SU-DHL-6 (cell line): Measurements from ENCODE around the gene SPATA1.

Experiments
- H2AFZ ChIP-seq: fragments of 200-600 bp; sonication (generic); 2 replicates; pipeline ENCODE4 v1.6.1; 2014; ENCODE audit warnings: low read depth, mild to moderate bottlenecking, moderate library complexity, mixed read lengths, antibody characterized with exemption, low read length; ENCODE audit not compliant: severe bottlenecking
- H3F3A ChIP-seq: fragments of 200-600 bp; shearing (Covaris generic); 2 replicates; pipeline ENCODE4 v1.6.0; 2016; ENCODE audit warnings: antibody characterized with exemption, mild to moderate bottlenecking; ENCODE audit not compliant: insufficient read depth
- H3K27ac ChIP-seq: fragments of 200-600 bp; sonication (generic); 2 replicates; pipeline ENCODE4 v1.5.1; 2016; ENCODE audit warnings: low read depth, mild to moderate bottlenecking, low read length, moderate library complexity, mixed read lengths
- H3K27me3 ChIP-seq: fragments of 200-600 bp; sonication (generic), shearing (Covaris generic); 2 replicates; pipeline ENCODE4 v1.6.0; 2014; ENCODE audit warnings: mild to moderate bottlenecking, low read length
- H3K36me3 ChIP-seq: fragments of 200-600 bp; sonication (generic); 2 replicates; pipeline ENCODE4 v1.6.1; 2014; ENCODE audit warnings: mild to moderate bottlenecking, low read length, mixed read lengths
- H3K4me2 ChIP-seq: fragments of 300-600, 200-600 bp; shearing (Covaris generic), sonication (generic); 2 replicates; pipeline ENCODE4 v1.6.0; 2014; ENCODE audit warnings: low read length, low read depth, mild to moderate bottlenecking; ENCODE audit not compliant: poor library complexity, severe bottlenecking
- H3K4me3 ChIP-seq: fragments of 200-600 bp; sonication (generic); 2 replicates; pipeline ENCODE4 v1.5.1; 2014; ENCODE audit warnings: antibody characterized with exemption, low read length, mild to moderate bottlenecking, mixed read lengths; ENCODE audit not compliant: insufficient read depth, poor library complexity, severe bottlenecking
- H3K79me2 ChIP-seq: fragments of 200-600 bp; sonication (generic); 2 replicates; pipeline ENCODE4 v1.6.1; 2014; ENCODE audit warnings: mild to moderate bottlenecking, low read length, moderate library complexity; ENCODE audit not compliant: insufficient read depth
- H3K9ac ChIP-seq: fragments of 200-600 bp; sonication (generic); 2 replicates; pipeline ENCODE4 v1.7.0; 2014; ENCODE audit warnings: mild to moderate bottlenecking, low read length
- H3K9me2 ChIP-seq: fragments of 200-600 bp; sonication (generic); replicated peaks from 2 replicates; pipeline ENCODE4 v1.6.1; 2014; ENCODE audit warnings: low read length; ENCODE audit not compliant: insufficient read depth
- H3K9me3 ChIP-seq: fragments of 200-600 bp; sonication (generic); 2 replicates; pipeline ENCODE4 v1.6.1; 2014; ENCODE audit warnings: low read length, mixed read lengths; ENCODE audit not compliant: insufficient read depth
- H4K20me1 ChIP-seq: fragments of 200-600 bp; sonication (generic); 2 replicates; pipeline ENCODE4 v1.6.1; 2014; ENCODE audit warnings: low read depth, mild to moderate bottlenecking, antibody characterized with exemption, low read length, moderate library complexity, mixed read lengths
- EZH2phosphoT487 ChIP-seq: fragments of 200-600 bp; sonication (generic), shearing (Covaris generic); conservative IDR thresholded peaks from 2 replicates; pipeline ENCODE4 v1.6.1; 2018; ENCODE audit warnings: mild to moderate bottlenecking, antibody characterized with exemption, low read length, moderate library complexity, mixed read lengths
- TF ChIP-seq, protein P1 (sequence below): fragments of 200-600 bp; sonication (generic); IDR thresholded peaks from one replicate; pipeline ENCODE4 v1.5.1; 2017; ENCODE audit warnings: antibody characterized with exemption, mild to moderate bottlenecking, low read length, moderate library complexity; ENCODE audit not compliant: insufficient read depth, poor library complexity, severe bottlenecking

The SPATA1 gene

GRCh38 chr1:84573967-84574842 is 68.0 kb downstream of the SPATA1 start, which contains the start of gene CTBS:
CTBS (minus strand) TSS chr1:84574440; CDS start chr1:84574415, 25 bp downstream.
- Histone ChIP-seq H2AFZ (peak within 1 kb of the TSS; percentile 97), H3K36me3 (no peaks in the 10 kb centered on the region), H3F3A (0 out of 2 replicates have a peak, but pooled peaks cover 5% of the 10 kb centered on the region), H3K9me2 (no peaks in the 10 kb centered on the region), H3K9ac (peak within 1 kb of the TSS; percentile 93), H3K79me2 (no peaks in the 10 kb centered on the region), H4K20me1 (no peaks in the 10 kb centered on the region), H3K27ac (peak within 1 kb of the TSS; percentile 82), H3K4me3 (peak within 1 kb of the TSS; percentile 91), H3K9me3 (no peaks in the 10 kb centered on the region), H3K4me2 (peak within 1 kb of the TSS; percentile 86), H3K27me3 (no peaks in the 10 kb centered on the region)
- TF ChIP-seq EZH2phosphoT487, result no peak
- TF ChIP-seq, protein P1, sequence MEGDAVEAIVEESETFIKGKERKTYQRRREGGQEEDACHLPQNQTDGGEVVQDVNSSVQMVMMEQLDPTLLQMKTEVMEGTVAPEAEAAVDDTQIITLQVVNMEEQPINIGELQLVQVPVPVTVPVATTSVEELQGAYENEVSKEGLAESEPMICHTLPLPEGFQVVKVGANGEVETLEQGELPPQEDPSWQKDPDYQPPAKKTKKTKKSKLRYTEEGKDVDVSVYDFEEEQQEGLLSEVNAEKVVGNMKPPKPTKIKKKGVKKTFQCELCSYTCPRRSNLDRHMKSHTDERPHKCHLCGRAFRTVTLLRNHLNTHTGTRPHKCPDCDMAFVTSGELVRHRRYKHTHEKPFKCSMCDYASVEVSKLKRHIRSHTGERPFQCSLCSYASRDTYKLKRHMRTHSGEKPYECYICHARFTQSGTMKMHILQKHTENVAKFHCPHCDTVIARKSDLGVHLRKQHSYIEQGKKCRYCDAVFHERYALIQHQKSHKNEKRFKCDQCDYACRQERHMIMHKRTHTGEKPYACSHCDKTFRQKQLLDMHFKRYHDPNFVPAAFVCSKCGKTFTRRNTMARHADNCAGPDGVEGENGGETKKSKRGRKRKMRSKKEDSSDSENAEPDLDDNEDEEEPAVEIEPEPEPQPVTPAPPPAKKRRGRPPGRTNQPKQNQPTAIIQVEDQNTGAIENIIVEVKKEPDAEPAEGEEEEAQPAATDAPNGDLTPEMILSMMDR, result no peak

- Histone ChIP-seq H3K9me2 (no peaks in the 10 kb centered on the region), H3K36me3 (no peaks in the 10 kb centered on the region), H3K4me2 (peak overlapping the region; percentile 77), H4K20me1 (no peaks in the 10 kb centered on the region), H3K79me2 (no peaks in the 10 kb centered on the region), H3K9me3 (no peaks in the 10 kb centered on the region), H3K27ac (no peak overlapping the region), H3F3A (0 out of 2 replicates have a peak, but pooled peaks cover 5% of the 10 kb centered on the region), H3K27me3 (no peaks in the 10 kb centered on the region), H2AFZ (peak overlapping the region; percentile 97), H3K4me3 (peak overlapping the region; percentile 57), H3K9ac (peak overlapping the region; percentile 51)
- no peak for TF ChIP-seq EZH2phosphoT487
- TF ChIP-seq, protein P1, result no peak
Measured at GRCh38 chr1:84574936-84575335, 68.8 kb downstream of the SPATA1 start.

DNA sequence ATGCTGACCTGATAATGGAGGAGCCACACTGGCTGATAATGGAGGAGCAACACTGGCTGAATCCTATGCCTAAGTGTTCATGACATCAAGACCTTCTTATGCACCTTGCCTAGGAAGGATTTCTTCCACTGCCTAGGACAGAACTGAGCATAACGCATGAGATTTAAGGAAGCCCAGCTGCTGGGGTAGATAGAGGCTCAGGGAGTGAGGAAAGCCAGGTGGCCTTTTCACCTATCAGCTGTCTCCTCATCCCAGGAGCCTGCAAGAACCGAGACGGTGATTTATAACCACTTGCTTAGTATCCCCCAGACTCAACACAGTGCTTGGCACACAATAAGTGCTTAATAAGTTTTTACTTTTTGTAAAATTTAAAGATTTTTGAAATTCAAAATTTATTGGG is 75.5 kb downstream of the SPATA1 start:
- H3K27me3 ChIP-seq, result no peaks in the 10 kb centered on the region
- H3K36me3 ChIP-seq, result no peaks in the 10 kb centered on the region
- H3K9me2 ChIP-seq, result no peaks in the 10 kb centered on the region
- H3K9ac ChIP-seq, result no peak overlapping the region
- TF ChIP-seq, protein P1, result no peak
- no peak for TF ChIP-seq EZH2phosphoT487
- no peak overlapping the region for H3K4me3 ChIP-seq
- H3K4me2 ChIP-seq, result no peak overlapping the region
- no peaks in the 10 kb centered on the region for H3K9me3 ChIP-seq
- H2AFZ ChIP-seq, result no peak overlapping the region
- no peak overlapping the region for H3K27ac ChIP-seq
- H3F3A ChIP-seq, result no peaks in the 10 kb centered on the region
- H4K20me1 ChIP-seq, result no peaks in the 10 kb centered on the region
- no peaks in the 10 kb centered on the region for H3K79me2 ChIP-seq
